Nephron (organoid): ENCODE data around the gene C1GALT1.
"Not testable (repeated sequence)": the region's sequence is repeated elsewhere in the genome, so short reads cannot be mapped to it uniquely, and the experiment has no call there.

ENCODE experiments used
- H3K27ac Mint-ChIP-seq, 3 experiments: 2 replicates each; pipeline ENCODE4 v1.8.0; 2020; ENCODE audit warnings: mixed read lengths in 3 of 3, mild to moderate bottlenecking in 2 of 3, moderate library complexity in 1 of 3
- H3K27me3 Mint-ChIP-seq: 2 replicates; pipeline ENCODE4 v1.8.0; 2021; ENCODE audit warnings: low read depth, mild to moderate bottlenecking, moderate library complexity, mixed read lengths
- H3K36me3 Mint-ChIP-seq: 2 replicates; pipeline ENCODE4 v1.8.0; 2020; ENCODE audit warnings: low read depth, mixed read lengths
- H3K4me1 Mint-ChIP-seq: 2 replicates; pipeline ENCODE4 v1.8.0; 2020; ENCODE audit warnings: mixed read lengths
- H3K4me3 Mint-ChIP-seq, 3 experiments: 2 replicates each; pipeline ENCODE4 v1.8.0; 2020; ENCODE audit warnings: mild to moderate bottlenecking in 3 of 3, mixed read lengths in 3 of 3, moderate library complexity in 2 of 3
- H3K9me3 Mint-ChIP-seq: 2 replicates; pipeline ENCODE4 v1.8.0; 2020; ENCODE audit warnings: mixed read lengths
- TF ChIP-seq, protein P1 (sequence below), 3 experiments: fragments of 200-600 bp; sonication (generic); IDR thresholded peaks; one replicate each; pipeline ENCODE4 v1.5.0; 2021; ENCODE audit warnings: antibody characterized with exemption in 3 of 3; ENCODE audit not compliant: unreplicated experiment in 3 of 3

Gene C1GALT1

GRCh38 chr7:7152315-7152714, 30.0 kb upstream of the C1GALT1 start:
- Mint-ChIP-seq H3K4me3 (no peak overlapping the region), H3K27me3 (no peaks in the 10 kb centered on the region), H3K27ac (no peak overlapping the region), H3K36me3 (no peaks in the 10 kb centered on the region), H3K9me3 (peaks cover 5% of the 10 kb centered on the region), H3K4me1 (no peaks in the 10 kb centered on the region)
- TF ChIP-seq, protein P1, sequence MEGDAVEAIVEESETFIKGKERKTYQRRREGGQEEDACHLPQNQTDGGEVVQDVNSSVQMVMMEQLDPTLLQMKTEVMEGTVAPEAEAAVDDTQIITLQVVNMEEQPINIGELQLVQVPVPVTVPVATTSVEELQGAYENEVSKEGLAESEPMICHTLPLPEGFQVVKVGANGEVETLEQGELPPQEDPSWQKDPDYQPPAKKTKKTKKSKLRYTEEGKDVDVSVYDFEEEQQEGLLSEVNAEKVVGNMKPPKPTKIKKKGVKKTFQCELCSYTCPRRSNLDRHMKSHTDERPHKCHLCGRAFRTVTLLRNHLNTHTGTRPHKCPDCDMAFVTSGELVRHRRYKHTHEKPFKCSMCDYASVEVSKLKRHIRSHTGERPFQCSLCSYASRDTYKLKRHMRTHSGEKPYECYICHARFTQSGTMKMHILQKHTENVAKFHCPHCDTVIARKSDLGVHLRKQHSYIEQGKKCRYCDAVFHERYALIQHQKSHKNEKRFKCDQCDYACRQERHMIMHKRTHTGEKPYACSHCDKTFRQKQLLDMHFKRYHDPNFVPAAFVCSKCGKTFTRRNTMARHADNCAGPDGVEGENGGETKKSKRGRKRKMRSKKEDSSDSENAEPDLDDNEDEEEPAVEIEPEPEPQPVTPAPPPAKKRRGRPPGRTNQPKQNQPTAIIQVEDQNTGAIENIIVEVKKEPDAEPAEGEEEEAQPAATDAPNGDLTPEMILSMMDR (IDR thresholded peaks at IDR 0.05; ENCODE audit: unreplicated experiment in 3 of 3), result no peak

DNA sequence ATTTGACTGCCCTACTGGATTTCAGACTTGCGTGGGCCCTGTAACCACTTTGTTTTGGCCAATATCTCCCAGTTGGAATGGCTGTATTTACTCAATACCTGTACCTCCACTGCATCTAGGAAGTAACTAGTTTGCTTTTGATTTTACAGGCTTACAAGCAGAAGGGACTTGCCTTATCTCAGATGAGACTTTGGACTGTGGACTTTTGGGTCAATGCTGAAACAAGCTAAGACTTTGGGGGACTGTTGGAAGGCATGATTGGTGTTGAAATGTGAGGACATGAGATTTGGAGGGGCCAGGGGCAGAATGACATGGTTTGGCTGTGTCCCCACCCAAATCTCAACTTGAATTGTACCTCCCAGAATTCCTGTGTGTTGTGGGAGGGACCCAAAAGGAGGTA, 28.0 kb upstream of the C1GALT1 start:
- not testable (repeated sequence) for H3K4me1 Mint-ChIP-seq, H3K9me3 Mint-ChIP-seq, H3K4me3 Mint-ChIP-seq, H3K27me3 Mint-ChIP-seq, H3K27ac Mint-ChIP-seq, H3K36me3 Mint-ChIP-seq

DNA sequence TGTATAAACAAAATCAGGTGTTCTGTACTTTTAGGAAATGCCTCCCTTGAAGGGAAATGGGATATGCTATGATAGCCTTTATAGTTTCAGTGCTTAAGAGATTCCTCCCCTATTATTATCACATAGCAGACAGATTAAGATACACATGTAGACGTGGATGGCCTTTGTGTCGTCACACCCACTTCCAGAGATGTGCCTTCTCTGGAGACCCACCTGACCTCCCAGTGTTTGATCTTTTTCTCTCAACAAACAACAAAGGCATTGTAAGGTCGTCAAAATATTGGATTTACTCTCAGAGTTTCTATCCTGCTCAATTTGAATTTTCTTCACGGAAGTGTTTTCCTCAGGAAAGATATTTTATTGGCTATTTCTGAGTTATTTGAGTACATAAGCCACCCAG, 25.7 kb upstream of the C1GALT1 start:
- Mint-ChIP-seq H3K4me3 (no peak overlapping the region), H3K27ac (no peak overlapping the region), H3K9me3 (peaks cover 5% of the 10 kb centered on the region), H3K27me3 (no peaks in the 10 kb centered on the region), H3K36me3 (no peaks in the 10 kb centered on the region), H3K4me1 (no peaks in the 10 kb centered on the region)
- TF ChIP-seq, protein P1 (IDR thresholded peaks at IDR 0.05; ENCODE audit: unreplicated experiment in 3 of 3), result no peak

- Mint-ChIP-seq H3K27ac (no peak overlapping the region), H3K27me3 (no peaks in the 10 kb centered on the region), H3K4me1 (no peaks in the 10 kb centered on the region), H3K9me3 (peaks cover 5% of the 10 kb centered on the region), H3K4me3 (no peak overlapping the region), H3K36me3 (no peaks in the 10 kb centered on the region)
- TF ChIP-seq, protein P1 (IDR thresholded peaks at IDR 0.05; ENCODE audit: unreplicated experiment in 3 of 3), result no peak
Observed at GRCh38 chr7:7157177-7157886, 25.0 kb upstream of the C1GALT1 start.

- peaks cover 5% of the 10 kb centered on the region for H3K9me3 Mint-ChIP-seq
- no peaks in the 10 kb centered on the region for H3K27me3 Mint-ChIP-seq
- no peak overlapping the region for H3K4me3 Mint-ChIP-seq
- H3K27ac Mint-ChIP-seq, result no peak overlapping the region
- TF ChIP-seq, protein P1 (IDR thresholded peaks at IDR 0.05; ENCODE audit: unreplicated experiment in 3 of 3), result no peak
- no peaks in the 10 kb centered on the region for H3K36me3 Mint-ChIP-seq
- no peaks in the 10 kb centered on the region for H3K4me1 Mint-ChIP-seq
Observed at GRCh38 chr7:7157887-7158271, 24.5 kb upstream of the C1GALT1 start.

- Mint-ChIP-seq H3K4me3 (no peak overlapping the region), H3K27ac (no peak overlapping the region), H3K27me3 (no peaks in the 10 kb centered on the region), H3K9me3 (peaks cover 5% of the 10 kb centered on the region), H3K36me3 (no peaks in the 10 kb centered on the region), H3K4me1 (no peaks in the 10 kb centered on the region)
- TF ChIP-seq, protein P1 (IDR thresholded peaks at IDR 0.05; ENCODE audit: unreplicated experiment in 3 of 3), result no peak
Observed at GRCh38 chr7:7159063-7159658, 23.2 kb upstream of the C1GALT1 start.
